Amniotic epithelial cell (primary cell): ENCODE results near the gene CRYBG1.
A peak's percentile ranks its signal among the peaks of the same experiment; 100 is the strongest.

Source experiments
- DNase-seq: peaks from one replicate; pipeline ENCODE4 v3.0.0-alpha.2; 2010; ENCODE audit warnings: low read depth

CRYBG1 gene, protein sequence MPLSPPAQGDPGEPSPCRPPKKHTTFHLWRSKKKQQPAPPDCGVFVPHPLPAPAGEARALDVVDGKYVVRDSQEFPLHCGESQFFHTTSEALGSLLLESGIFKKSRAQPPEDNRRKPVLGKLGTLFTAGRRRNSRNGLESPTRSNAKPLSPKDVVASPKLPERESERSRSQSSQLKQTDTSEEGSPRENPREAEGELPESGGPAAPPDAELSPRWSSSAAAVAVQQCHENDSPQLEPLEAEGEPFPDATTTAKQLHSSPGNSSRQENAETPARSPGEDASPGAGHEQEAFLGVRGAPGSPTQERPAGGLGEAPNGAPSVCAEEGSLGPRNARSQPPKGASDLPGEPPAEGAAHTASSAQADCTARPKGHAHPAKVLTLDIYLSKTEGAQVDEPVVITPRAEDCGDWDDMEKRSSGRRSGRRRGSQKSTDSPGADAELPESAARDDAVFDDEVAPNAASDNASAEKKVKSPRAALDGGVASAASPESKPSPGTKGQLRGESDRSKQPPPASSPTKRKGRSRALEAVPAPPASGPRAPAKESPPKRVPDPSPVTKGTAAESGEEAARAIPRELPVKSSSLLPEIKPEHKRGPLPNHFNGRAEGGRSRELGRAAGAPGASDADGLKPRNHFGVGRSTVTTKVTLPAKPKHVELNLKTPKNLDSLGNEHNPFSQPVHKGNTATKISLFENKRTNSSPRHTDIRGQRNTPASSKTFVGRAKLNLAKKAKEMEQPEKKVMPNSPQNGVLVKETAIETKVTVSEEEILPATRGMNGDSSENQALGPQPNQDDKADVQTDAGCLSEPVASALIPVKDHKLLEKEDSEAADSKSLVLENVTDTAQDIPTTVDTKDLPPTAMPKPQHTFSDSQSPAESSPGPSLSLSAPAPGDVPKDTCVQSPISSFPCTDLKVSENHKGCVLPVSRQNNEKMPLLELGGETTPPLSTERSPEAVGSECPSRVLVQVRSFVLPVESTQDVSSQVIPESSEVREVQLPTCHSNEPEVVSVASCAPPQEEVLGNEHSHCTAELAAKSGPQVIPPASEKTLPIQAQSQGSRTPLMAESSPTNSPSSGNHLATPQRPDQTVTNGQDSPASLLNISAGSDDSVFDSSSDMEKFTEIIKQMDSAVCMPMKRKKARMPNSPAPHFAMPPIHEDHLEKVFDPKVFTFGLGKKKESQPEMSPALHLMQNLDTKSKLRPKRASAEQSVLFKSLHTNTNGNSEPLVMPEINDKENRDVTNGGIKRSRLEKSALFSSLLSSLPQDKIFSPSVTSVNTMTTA (N-terminal part only)

DNA sequence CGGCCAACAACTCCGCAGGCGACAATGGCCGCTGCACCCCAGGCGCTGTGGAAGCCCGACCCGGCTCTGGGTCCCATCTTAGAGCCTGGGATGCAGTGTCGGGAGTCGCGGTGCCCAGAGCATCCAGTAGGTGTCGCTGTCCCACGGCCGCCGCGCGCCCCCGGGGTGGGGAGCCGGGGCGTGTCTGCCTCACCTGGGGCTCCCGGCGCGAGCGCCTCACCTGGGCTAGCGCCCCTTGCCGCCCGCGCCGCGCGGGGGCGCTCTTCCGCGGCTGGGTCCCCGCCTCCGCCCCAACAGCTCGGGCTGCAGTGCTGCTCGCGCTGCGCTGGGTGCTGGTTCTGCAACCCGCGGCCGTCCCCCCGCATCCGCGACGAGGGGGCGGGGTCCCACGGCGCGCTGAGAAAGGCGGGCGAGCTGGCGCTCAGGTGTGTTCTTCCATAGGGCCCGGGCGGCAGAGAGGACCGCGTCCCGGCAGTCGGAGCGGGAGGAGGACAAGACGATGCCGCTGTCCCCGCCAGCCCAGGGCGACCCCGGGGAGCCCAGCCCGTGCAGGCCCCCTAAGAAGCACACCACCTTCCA lies at the start of gene CRYBG1:
Gene CRYBG1 (plus strand): TSS at position 308 of the 579 bp plus-strand sequence. CDS start 192 bp downstream, at position 500.
- no peak for DNase-seq

- DNase-seq: peak; percentile 48
Measured at GRCh38 chr6:106315765-106316374, 44.6 kb upstream of the CRYBG1 start.

DNA sequence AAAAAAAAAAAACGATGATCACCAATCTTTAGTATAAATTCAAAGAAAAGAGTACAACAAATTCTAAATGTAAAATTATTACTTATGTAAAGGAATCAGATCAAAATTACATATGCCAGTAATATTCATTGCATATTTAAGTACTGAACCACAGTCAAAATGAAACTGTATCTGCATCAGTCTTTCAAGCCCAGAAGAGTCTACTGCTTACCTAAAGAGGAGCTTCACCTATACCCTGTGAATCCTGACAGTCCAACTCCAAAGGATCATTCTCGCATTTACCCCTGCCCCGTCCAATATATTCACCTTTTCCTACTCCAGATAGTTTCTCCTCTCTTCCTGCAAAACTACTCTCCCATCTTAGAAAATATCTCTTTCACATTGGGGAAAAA lies 44.1 kb upstream of the CRYBG1 start:
- DNase-seq: no peak

- no peak for DNase-seq
Measured at GRCh38 chr6:106318061-106318460, 42.5 kb upstream of the CRYBG1 start.

GRCh38 chr6:106318851-106319250 lies 41.7 kb upstream of the CRYBG1 start:
- DNase-seq: no peak

GRCh38 chr6:106321940-106322339 lies 38.6 kb upstream of the CRYBG1 start:
- DNase-seq: no peak

GRCh38 chr6:106324726-106325335 lies 35.7 kb upstream of the CRYBG1 start:
- DNase-seq: peak; percentile 15

DNA sequence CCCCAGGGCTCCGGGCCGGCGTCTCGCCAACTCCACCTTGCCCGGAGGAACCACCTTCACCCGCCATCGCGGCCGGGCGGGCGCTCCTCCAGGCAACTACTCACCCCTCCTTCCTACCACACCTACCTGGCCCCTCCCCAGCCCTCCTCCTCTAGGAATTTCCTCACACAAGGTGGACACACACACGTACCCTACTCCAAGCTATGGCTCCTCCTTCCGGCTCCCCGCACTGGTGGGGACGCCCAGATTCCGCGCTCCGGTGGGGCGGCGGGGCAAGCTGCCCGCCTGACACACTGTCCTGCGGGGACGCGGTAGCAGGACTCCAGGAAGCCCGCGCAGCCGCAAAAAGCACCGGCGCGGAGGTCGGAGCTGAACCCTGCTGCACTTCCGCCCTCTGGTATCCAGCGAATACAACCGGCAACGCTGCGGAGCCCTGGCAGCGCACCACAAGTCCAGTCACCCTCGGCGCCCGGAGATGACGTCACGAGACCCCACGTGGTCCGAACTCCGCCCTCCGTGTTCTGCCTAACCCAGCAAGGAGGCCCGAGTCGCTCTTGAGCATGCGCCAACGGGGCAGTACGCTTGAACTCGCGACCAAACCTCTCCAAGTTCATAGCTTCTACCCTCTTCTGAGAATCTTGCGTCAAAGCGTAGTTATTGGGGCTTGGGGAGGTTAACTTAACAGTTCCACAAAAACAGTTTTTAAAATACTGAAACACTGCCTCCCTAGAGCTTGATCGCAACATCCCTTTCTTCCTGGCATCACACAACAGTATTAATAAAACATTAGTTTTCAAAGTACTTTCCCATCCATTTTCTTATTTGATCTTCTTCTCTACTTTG lies 35.0 kb upstream of the CRYBG1 start, which contains the start of gene ATG5:
Gene ATG5 (minus strand): TSS at position 425 of the 843 bp plus-strand sequence. CDS start 9,552 bp downstream, outside the sequence.
- peak; percentile 98 for DNase-seq

- peak; percentile 43 for DNase-seq
Measured at GRCh38 chr6:106334646-106335448, 25.7 kb upstream of the CRYBG1 start.

GRCh38 chr6:106339334-106340029 lies 21.0 kb upstream of the CRYBG1 start:
- DNase-seq: peak; percentile 62

DNA sequence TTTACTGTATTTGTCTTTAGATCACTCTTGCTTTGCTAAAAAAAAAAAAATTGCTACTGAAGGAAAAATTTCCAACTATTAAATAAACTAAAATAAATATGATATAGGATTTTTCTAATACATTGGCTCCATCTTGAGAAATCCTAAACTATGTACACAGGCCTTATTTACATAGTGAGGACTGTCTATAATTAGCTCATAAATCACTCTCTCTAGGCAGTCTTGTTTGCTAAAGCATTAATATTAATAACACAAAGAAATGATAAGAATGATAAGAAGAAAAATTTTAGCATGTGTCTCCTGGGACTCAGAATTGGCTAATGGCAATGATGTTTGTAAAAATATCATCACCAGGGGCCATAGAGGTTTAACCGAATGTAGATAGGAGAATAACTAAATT lies 13.3 kb upstream of the CRYBG1 start:
- DNase-seq: no peak

- no peak for DNase-seq
Measured at GRCh38 chr6:106356378-106356777, 4.1 kb upstream of the CRYBG1 start.

DNA sequence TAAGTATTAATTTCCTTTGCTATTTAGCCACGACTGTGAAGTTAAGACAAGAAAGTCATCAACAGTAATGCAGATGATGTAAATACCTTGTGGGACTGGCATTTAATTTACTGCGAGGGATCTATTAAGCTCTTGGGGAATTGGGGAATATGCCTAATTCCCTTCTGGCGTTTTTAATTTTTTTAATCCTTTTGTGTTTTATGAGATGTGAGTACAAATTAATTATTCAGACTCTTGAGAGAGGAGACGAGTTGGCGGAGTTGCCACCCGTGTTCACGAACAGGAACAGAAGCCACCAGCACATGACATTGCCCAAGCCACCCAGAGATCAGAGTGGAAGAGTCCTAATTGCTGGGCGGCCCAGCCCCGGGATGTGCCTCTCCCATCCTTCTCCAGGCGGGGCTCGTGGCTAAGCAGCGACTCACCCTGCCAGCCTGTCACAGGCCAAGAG lies 533 bp upstream of the CRYBG1 start:
- DNase-seq: no peak

DNA sequence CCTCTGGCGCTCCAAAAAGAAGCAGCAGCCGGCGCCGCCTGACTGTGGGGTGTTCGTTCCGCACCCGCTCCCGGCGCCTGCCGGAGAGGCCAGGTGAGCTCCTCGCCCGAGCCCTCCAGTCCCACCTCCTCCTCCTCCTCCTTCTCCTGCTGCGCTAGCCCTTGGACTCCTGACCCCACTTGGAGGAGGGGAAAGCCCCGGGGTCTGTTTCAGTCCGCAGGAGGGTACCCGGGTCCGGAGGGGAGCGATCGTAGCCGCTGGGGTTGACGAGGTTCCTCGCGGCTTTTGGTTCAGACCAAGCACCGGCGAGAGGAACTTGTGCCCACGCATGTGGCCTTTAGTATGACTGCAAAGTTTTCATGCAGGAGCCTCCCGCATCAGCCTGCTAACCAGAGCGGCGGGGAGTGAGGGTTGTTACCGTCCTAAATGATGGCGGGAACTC lies 493 bp downstream of the CRYBG1 start:
- no peak for DNase-seq

- DNase-seq: no peak
Measured at GRCh38 chr6:106363401-106364138, 3.1 kb downstream of the CRYBG1 start.

GRCh38 chr6:106369739-106370138 lies 9.2 kb downstream of the CRYBG1 start:
- no peak for DNase-seq

GRCh38 chr6:106370639-106371038 lies 10.1 kb downstream of the CRYBG1 start:
- no peak for DNase-seq
